Activated T-cell treated with anti-CD3 and anti-CD28 coated beads, Interleukin-2, amount 50 U/mL, for 4 hours (primary cell): ENCODE data around the gene KLHDC7B. TPM values are rescaled to one million over a fixed set of nuclear protein-coding genes. Genes with fewer than 3 reads are reported as not detected.
"Not testable (repeated sequence)": the region's sequence is repeated elsewhere in the genome, so short reads cannot be mapped to it uniquely, and the experiment has no call there.

Source experiments
- ATAC-seq, 2 donors: fragments of 200-7000 bp; cut with Tn5 transposase; one replicate each; pipeline ENCODE4 v1.10.0; 2021
- DNase-seq: peaks from one replicate; pipeline ENCODE4 v3.0.0-alpha.2; 2020
- H3K27me3 Mint-ChIP-seq: one replicate; pipeline ENCODE4 v1.8.0; 2021; ENCODE audit warnings: low read depth, mixed read lengths
- H3K36me3 Mint-ChIP-seq: one replicate; pipeline ENCODE4 v1.8.0; 2022; ENCODE audit warnings: mixed read lengths; ENCODE audit not compliant: insufficient read depth
- H3K4me1 Mint-ChIP-seq: one replicate; pipeline ENCODE4 v1.8.0; 2021; ENCODE audit warnings: low read depth, mixed read lengths
- H3K4me3 Mint-ChIP-seq: one replicate; pipeline ENCODE4 v1.8.0; 2021; ENCODE audit warnings: mild to moderate bottlenecking, moderate library complexity, mixed read lengths
- H3K9me3 Mint-ChIP-seq: one replicate; pipeline ENCODE4 v1.8.0; 2021; ENCODE audit warnings: mixed read lengths
- total RNA-seq, 3 donors: library from RNA; stranded (reverse); gene quantifications; one replicate each; pipeline ENCODE4 v1.2.1, GENCODE V29; 2021

Gene KLHDC7B
- total RNA-seq, 3 donors from 2014 or later: 5.4 to 7.4 (median 6.4) TPM

DNA sequence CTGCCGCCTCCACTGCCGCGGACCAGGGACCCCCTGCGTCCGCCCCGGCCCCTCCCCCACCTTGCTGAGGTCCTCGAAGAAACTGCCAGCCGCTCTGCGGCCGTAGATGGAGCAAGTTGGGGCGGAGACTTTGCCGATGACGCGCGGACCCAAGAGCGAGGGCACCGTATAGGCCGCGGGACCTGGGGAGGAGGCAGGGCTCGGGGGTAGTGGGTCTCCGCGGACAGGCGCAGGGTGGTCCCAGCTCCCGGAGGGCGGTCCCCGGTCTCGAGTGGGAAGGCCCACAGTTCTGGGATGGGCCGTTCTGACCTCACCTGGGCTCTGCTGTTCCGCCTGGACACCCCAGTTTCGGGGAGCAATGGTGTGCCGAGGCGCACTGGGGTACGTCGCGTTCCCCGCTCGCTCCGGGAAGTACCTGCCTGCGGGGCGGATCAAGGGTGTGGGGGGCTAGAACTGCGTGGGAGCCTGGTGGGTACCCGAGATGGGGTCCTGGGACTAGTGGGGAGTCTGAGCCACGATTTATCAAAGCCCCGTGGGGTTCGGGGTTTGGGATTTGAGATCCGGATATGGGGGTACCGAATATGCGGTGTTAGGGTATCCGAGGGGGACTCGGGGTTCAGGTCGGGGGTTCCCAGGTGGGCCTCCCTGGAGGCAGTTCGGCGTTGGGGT lies 14.7 kb upstream of the KLHDC7B start:
- H3K27me3 Mint-ChIP-seq: no peaks in the 10 kb centered on the region
- DNase-seq: peak; percentile 72
- ATAC-seq: peak; percentile 49 to 52
- H3K9me3 Mint-ChIP-seq: no peaks in the 10 kb centered on the region
- H3K4me1 Mint-ChIP-seq: peaks cover 48% of the 10 kb centered on the region
- H3K4me3 Mint-ChIP-seq: peak overlapping the region; percentile 90
- H3K36me3 Mint-ChIP-seq: no peaks in the 10 kb centered on the region

DNA sequence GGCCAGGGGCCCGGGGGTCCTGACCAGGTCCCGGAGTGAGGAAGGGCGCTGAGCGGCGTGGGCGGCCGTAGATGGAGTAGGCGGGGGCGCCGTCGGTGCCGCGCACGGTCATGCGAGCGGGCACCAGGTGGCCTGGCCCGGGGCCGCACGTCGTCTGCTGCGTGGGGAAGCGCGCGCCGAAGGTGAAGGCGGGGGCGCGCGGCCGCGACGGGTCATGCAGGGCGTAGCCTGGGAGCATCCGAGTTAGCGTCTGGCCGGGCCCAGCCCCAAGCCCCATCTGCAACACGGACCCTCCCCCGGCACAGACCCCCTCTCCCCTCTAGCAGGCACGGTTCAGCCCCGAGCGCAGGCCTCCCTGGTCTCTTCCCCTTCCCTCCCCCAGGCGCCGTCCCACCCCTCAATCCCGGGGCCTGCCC lies 14.1 kb upstream of the KLHDC7B start:
- peak; percentile 58 for DNase-seq
- H3K9me3 Mint-ChIP-seq: no peaks in the 10 kb centered on the region
- H3K36me3 Mint-ChIP-seq: no peaks in the 10 kb centered on the region
- H3K4me3 Mint-ChIP-seq: peak overlapping the region; percentile 90
- peaks cover 47% of the 10 kb centered on the region for H3K4me1 Mint-ChIP-seq
- peak; percentile 41 to 44 for ATAC-seq
- H3K27me3 Mint-ChIP-seq: no peaks in the 10 kb centered on the region

DNA sequence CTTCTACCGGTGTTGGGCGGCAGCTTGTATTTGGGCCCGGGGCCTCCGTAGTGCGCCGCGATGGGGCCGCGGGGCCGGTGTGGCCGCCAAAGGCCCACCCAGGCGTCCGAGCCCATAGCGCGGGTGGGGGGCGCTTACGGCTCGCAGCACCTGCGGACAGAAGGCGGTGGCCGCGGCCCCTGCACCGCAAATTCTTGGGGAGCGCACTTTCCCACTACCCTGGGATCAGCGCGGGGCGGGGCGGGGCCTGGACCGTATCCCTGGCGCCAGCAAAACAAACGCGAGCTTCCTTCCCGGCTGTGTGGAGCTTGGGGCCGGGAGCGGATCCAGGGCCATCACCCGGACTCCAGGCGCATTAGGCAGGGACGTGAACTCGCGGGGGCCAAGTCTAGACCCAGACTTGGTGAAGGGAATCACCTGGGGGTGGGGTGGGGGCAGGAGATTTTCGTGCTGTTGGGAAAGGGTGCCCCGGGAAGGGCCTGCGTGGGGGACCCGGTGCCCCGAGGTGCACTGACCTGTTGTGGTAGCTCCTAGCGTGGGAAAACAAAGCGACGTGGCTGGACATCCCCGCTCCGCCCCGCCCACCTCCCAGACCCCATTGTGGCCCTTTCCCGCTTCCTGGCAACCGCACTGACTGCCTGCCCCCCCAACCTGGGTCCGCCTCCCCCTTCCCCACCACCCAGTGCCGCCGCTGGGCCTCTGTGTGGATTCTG lies 13.6 kb upstream of the KLHDC7B start:
- H3K4me3 Mint-ChIP-seq: peak overlapping the region; percentile 90
- H3K4me1 Mint-ChIP-seq: peaks cover 43% of the 10 kb centered on the region
- no peaks in the 10 kb centered on the region for H3K36me3 Mint-ChIP-seq
- no peaks in the 10 kb centered on the region for H3K9me3 Mint-ChIP-seq
- ATAC-seq: no peak
- no peaks in the 10 kb centered on the region for H3K27me3 Mint-ChIP-seq
- no peak for DNase-seq

DNA sequence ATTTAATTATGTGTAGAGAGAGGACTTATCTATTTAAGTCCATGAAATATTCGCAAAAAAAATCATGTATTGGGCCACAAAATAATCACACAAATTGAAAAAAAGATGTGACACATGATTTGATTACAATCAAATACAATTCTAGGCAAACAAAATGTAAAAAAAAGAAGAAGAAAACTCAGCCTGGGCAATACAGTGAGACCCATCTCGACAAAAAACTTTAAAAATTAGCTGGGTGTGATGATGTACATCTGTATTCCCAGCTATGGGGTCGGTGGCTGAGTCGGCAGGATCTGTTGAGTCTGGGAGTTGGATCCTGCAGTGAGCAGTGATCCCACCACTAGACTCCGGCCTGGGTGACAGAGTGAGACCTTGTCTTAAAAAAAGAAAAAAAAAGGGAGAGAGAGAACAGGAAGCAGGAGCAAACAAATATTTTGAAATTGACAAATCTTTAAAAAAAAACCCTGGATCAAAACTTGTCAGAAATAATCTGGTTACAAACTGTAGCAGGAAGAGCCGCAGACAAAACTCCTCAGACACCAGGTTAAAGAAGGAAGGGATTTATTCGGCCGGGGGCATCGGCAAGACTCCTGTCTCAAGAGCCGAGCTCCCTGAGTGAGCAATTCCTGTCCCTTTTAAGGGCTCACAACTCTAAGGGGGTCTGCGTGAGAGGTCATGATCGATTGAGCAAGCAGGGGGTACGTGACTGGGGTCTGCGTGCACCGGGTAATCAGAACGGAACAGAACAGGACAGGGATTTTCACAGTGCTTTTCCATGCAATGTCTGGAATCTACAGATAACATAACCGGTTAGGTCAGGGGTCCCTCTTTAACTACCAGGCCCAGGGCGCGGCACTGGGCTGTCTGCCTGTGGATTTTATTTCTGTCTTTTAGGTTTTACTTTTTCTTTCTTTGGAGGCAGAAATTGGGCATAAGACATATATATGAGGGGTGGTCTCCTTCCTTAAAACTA lies 12.6 kb upstream of the KLHDC7B start:
- Mint-ChIP-seq H3K27me3 (no peaks in the 10 kb centered on the region), H3K4me1 (peaks cover 40% of the 10 kb centered on the region), H3K9me3 (no peaks in the 10 kb centered on the region), H3K4me3 (peak overlapping the region; percentile 90), H3K36me3 (no peaks in the 10 kb centered on the region)
- DNase-seq (no peak), ATAC-seq (no peak)

DNA sequence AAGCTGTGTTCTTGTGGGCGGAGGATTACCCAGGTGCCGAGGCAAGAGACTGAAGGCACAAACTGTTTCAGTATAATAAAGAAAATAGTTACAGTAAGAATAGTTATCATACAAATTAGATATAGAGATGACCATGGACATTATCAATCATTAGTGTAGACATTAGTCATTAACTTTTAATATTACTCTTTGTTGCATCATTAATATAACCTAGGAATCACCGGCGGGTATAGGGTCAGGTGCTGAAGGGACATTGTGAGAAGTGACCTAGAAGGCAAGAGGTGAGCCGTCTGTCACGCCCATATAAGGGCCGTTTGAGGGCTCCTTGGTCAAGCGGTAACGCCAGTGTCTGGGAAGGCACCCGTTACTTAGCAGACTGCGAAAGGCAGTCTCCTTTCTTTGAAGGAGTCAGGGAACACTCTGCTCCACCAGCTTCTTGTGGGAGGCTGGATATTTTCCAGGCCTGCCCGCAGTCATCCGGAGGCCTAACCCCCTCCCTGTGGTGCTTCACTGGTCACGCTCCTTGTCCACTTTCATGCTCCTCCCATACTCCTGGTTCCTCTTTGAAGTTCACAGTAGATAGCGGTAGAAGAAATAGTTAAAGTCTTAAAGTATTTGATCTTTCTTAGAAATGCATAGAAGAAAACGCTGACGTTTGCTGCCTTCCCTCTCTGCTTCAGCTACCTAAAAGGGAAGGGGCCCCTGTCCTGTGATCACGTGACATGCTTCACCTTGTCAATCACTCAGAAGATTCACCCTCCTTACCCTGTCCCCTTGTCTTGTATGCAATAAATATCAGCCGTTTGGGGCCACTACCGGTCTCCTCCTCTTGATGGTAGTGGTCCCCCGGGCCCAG lies 11.6 kb upstream of the KLHDC7B start:
- not testable (repeated sequence) for ATAC-seq, H3K36me3 Mint-ChIP-seq, H3K9me3 Mint-ChIP-seq, H3K27me3 Mint-ChIP-seq, H3K4me3 Mint-ChIP-seq, DNase-seq
- peaks cover 37% of the 10 kb centered on the region for H3K4me1 Mint-ChIP-seq

GRCh38 chr22:50535113-50535512 lies 10.6 kb upstream of the KLHDC7B start:
- DNase-seq (no peak), ATAC-seq (no peak)
- peaks cover 45% of the 10 kb centered on the region for H3K4me1 Mint-ChIP-seq
- H3K9me3 Mint-ChIP-seq: no peaks in the 10 kb centered on the region
- no peaks in the 10 kb centered on the region for H3K27me3 Mint-ChIP-seq
- no peaks in the 10 kb centered on the region for H3K36me3 Mint-ChIP-seq
- H3K4me3 Mint-ChIP-seq: no peak overlapping the region

DNA sequence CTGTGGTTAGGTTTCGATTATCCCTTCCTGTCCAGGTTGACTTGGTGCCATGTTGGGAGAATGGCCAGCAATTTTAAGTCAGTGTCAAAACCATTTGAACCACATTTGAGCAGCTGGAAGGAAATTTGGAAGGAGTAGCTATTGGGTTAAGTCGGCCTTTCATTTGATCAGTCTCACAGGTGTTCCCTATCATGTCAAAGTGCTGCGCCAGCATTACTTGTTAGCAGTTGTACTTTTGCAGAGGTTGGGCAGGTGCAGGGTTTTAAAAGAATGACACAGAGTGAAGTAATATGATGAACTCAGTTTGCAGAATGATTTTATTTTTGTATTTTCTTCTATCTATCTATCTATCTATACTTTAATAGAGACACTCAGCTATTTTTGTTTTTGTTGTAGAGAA lies 9.5 kb upstream of the KLHDC7B start:
- Mint-ChIP-seq H3K4me1 (peaks cover 53% of the 10 kb centered on the region), H3K27me3 (no peaks in the 10 kb centered on the region), H3K4me3 (no peak overlapping the region), H3K36me3 (no peaks in the 10 kb centered on the region), H3K9me3 (no peaks in the 10 kb centered on the region)
- ATAC-seq (no peak), DNase-seq (no peak)

DNA sequence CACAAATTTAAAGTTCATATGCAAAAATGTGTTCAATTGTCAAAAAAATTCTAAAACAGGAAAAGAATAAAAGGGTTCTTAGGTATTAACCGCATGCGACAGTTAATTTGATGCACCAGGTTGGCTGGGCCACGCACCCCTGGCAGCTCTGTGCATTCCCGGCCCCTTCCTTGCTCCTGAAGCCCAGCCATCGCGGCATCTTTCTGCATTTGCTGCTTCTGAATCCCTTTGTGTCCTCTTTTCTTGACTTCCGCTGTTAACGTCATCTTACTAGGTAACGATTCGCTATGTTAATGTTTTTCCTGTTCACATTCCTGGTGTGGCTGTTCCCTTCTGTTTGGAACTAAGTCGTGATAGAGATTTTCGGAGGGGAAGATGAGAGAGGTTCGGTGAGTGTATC lies 7.9 kb upstream of the KLHDC7B start:
- Mint-ChIP-seq H3K27me3 (no peaks in the 10 kb centered on the region), H3K9me3 (no peaks in the 10 kb centered on the region), H3K36me3 (no peaks in the 10 kb centered on the region), H3K4me1 (peaks cover 64% of the 10 kb centered on the region), H3K4me3 (no peak overlapping the region)
- DNase-seq: no peak
- no peak for ATAC-seq

- peaks cover 58% of the 10 kb centered on the region for H3K4me1 Mint-ChIP-seq
- H3K36me3 Mint-ChIP-seq: no peaks in the 10 kb centered on the region
- no peaks in the 10 kb centered on the region for H3K27me3 Mint-ChIP-seq
- H3K9me3 Mint-ChIP-seq: no peaks in the 10 kb centered on the region
- ATAC-seq (no peak), DNase-seq (no peak)
- peak overlapping the region; percentile 5 for H3K4me3 Mint-ChIP-seq
Measured at GRCh38 chr22:50540381-50540780, 5.3 kb upstream of the KLHDC7B start.

DNA sequence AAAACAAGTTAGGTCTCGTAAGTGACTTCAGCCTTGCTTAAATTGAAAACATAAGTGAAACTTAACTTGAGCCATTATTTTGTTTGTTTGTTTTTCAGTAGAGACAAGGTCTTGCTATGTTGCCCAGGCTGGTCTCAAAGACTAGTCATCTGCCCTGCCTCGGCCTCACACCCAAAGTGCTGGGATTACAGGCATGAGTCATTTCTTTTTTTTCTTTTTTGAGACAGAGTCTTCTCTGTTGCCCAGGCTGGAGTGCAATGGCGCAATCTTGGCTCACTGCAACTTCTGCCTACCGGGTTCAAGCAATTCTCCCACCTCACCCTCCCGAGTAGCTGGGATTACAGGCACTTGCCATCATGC lies 4.1 kb upstream of the KLHDC7B start:
- peaks cover 67% of the 10 kb centered on the region for H3K4me1 Mint-ChIP-seq
- not testable (repeated sequence) for ATAC-seq, H3K36me3 Mint-ChIP-seq, H3K9me3 Mint-ChIP-seq, H3K4me3 Mint-ChIP-seq, DNase-seq, H3K27me3 Mint-ChIP-seq

- no peak for DNase-seq
- peaks cover 66% of the 10 kb centered on the region for H3K4me1 Mint-ChIP-seq
- no peaks in the 10 kb centered on the region for H3K9me3 Mint-ChIP-seq
- H3K27me3 Mint-ChIP-seq: no peaks in the 10 kb centered on the region
- peak overlapping the region; percentile 27 for H3K4me3 Mint-ChIP-seq
- no peaks in the 10 kb centered on the region for H3K36me3 Mint-ChIP-seq
- peak; percentile 5 to 20 for ATAC-seq
Measured at GRCh38 chr22:50542416-50542927, 3.2 kb upstream of the KLHDC7B start.

GRCh38 chr22:50544078-50544745 lies 1.5 kb upstream of the KLHDC7B start:
- Mint-ChIP-seq H3K4me3 (peak overlapping the region; percentile 61), H3K9me3 (no peaks in the 10 kb centered on the region), H3K36me3 (no peaks in the 10 kb centered on the region), H3K4me1 (peaks cover 56% of the 10 kb centered on the region), H3K27me3 (no peaks in the 10 kb centered on the region)
- DNase-seq: peak; percentile 82
- ATAC-seq: peak; percentile 53 to 54

- Mint-ChIP-seq H3K36me3 (no peaks in the 10 kb centered on the region), H3K9me3 (no peaks in the 10 kb centered on the region), H3K4me3 (peak overlapping the region; percentile 61), H3K27me3 (no peaks in the 10 kb centered on the region), H3K4me1 (peaks cover 55% of the 10 kb centered on the region)
- DNase-seq (no peak), ATAC-seq (no peak)
Measured at GRCh38 chr22:50544746-50545253, 899 bp upstream of the KLHDC7B start.
